GM12875 (cell line): Measurements from ENCODE around the gene FAS.

Experiments used
- H3K4me3 ChIP-seq: one replicate; pipeline ENCODE4 v1.5.1; 2011; ENCODE audit warnings: low read depth, low read length, control low read depth
- TF ChIP-seq, protein P1 (sequence below): IDR thresholded peaks from 2 replicates; pipeline ENCODE4 v1.5.1; 2011; ENCODE audit warnings: low read depth, mild to moderate bottlenecking, control low read depth, inconsistent platforms, low read length, moderate library complexity, borderline replicate concordance; ENCODE audit not compliant: insufficient read depth

The FAS gene

DNA sequence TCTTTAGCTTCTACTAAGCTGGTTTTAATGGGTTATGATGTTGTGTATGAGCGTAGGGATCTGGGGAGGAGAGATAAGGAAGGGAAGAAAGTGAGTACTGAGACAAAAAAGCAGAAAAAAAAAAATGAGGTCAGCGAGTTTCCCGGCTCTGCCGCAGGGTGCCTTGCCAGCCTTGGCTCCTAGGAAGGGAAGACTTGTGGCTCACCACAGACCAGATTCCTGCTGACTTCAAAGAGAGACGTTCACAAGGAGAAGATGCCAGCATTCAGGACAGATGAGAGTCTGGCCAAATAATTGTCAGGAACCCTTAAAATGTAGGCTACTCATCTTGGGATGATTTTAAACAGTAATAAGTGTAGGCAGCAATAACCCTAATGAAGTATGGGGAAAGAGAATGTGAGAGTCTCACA, 11.4 kb upstream of the FAS start:
- no peak overlapping the region for H3K4me3 ChIP-seq

GRCh38 chr10:88979603-88980002, 11.0 kb upstream of the FAS start:
- TF ChIP-seq, protein P1, sequence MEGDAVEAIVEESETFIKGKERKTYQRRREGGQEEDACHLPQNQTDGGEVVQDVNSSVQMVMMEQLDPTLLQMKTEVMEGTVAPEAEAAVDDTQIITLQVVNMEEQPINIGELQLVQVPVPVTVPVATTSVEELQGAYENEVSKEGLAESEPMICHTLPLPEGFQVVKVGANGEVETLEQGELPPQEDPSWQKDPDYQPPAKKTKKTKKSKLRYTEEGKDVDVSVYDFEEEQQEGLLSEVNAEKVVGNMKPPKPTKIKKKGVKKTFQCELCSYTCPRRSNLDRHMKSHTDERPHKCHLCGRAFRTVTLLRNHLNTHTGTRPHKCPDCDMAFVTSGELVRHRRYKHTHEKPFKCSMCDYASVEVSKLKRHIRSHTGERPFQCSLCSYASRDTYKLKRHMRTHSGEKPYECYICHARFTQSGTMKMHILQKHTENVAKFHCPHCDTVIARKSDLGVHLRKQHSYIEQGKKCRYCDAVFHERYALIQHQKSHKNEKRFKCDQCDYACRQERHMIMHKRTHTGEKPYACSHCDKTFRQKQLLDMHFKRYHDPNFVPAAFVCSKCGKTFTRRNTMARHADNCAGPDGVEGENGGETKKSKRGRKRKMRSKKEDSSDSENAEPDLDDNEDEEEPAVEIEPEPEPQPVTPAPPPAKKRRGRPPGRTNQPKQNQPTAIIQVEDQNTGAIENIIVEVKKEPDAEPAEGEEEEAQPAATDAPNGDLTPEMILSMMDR: no peak
- no peak overlapping the region for H3K4me3 ChIP-seq

More for the DNA sequence above, 11.4 kb upstream of the FAS start:
- TF ChIP-seq, protein P1: no peak

DNA sequence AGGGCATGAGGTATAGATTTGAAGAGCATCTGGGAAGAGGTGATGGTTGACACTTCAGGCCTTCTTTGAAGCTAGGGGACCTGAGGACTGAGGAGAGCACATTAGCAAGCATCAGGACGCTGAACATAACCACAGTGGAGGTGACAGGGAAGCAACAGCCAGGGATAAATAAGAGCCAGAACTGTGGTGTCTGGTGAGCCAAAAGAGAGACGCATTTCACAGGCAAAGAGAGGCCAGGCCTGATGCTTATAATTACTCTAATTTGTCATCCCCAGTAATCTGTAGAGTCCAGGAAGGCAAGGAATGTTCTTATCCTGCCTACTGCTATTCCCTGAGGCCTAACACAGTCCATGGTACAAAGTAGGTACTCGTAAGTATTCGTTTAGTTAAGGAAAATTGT, 10.4 kb upstream of the FAS start:
- H3K4me3 ChIP-seq: no peak overlapping the region
- TF ChIP-seq, protein P1: no peak

- no peak overlapping the region for H3K4me3 ChIP-seq
- TF ChIP-seq, protein P1: no peak
Observed at GRCh38 chr10:88980800-88981199, 9.8 kb upstream of the FAS start.

DNA sequence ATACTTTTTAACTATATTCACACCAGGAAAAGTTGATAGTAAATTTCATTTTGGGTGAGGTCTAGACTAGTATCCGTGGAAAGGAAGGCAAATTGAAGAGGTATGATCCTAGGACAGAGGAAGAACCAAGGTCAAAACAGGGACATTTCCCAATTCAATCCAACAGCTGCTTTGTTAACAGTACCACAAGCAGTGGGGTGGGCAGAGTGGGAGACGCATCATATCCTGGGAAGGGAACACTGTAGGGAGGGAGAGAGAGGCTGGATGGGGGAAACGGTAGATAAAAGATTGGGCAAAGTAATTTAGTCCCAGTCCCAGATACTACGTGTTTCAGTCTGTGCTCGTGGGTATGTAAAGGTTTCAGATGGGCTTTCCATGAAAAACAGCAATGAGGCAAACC, 9.2 kb upstream of the FAS start:
- no peak overlapping the region for H3K4me3 ChIP-seq
- TF ChIP-seq, protein P1: no peak

- no peak overlapping the region for H3K4me3 ChIP-seq
- TF ChIP-seq, protein P1: no peak
Observed at GRCh38 chr10:88982366-88982765, 8.2 kb upstream of the FAS start.

DNA sequence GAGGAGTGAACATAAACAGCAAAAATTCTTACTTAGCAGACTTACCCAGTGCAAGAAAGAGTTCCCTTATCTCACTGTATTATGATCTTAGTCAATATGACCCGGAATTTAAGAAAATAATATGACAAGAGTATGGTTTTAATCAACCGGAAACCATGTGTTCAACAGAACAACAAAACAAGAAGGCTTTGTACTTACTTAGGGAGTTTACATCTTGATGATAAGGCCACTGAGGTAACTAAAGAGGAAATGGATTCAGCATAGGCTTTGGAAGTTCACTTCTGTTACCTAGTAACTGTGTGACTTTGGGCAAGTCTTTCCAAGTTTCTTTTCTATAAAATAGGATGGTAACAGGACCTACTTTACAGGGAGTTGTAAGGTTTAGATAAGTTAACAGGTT, 7.4 kb upstream of the FAS start:
- TF ChIP-seq, protein P1: no peak
- no peak overlapping the region for H3K4me3 ChIP-seq
